ENCODE measurements around the gene SLC26A8. TPM values are rescaled to one million over a fixed set of nuclear protein-coding genes. Genes with fewer than 3 reads are reported as not detected.

Gene SLC26A8
- total RNA-seq, 1 experiment from 2014 or later: not detected

DNA sequence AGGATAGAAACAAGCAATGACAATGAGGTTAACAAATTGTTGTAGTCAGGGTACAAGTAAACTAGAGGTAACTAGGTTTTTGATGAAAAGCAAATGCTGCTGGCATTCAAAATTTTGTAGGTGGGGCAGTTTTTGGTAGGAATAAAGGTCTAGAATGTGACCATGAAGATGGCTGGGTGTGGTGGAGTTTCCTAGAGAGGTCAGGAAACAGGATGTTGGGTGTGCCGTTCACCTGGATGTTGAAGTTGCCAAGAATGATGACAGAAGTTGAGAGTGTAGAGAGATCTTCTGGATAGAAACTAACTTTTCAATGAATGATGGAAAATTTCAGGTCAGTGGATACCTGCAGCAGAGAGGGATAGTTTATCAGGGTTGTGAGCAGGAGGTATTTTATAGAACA, 25.9 kb upstream of the SLC26A8 start:
- no peak for DNase-seq (ENCODE audit: low read depth, low spot score)
- intact Hi-C loops (cut with micrococcal nuclease; ENCODE audit: unreplicated experiment) (no loop called here), in situ Hi-C loops (cut with HindIII; ENCODE audit: low pct_unique_long_range_greater_than_20kb, low sequenced_read_pairs) (no loop called here)
- Histone ChIP-seq H3K27me3 (ENCODE audit: control insufficient read depth, insufficient read depth, low read length) (no peaks in the 10 kb centered on the region), H3K4me3 (ENCODE audit: low read depth in 2 of 2, low read length in 2 of 2) (no peak overlapping the region), H3K9me3 (ENCODE audit: control insufficient read depth, insufficient read depth, low read depth, low read length) (no peaks in the 10 kb centered on the region), H3K27ac (ENCODE audit: low read length) (no peak overlapping the region), H3K4me1 (ENCODE audit: control insufficient read depth, insufficient read depth, low read length) (no peaks in the 10 kb centered on the region), H3K36me3 (ENCODE audit: control insufficient read depth, insufficient read depth, low read length) (peaks cover 4% of the 10 kb centered on the region; the same call in 1 of the 2 replicates)
- BruUV-seq (replicated peaks): no TSS peak
- TF ChIP-seq TCF7L2 (IDR thresholded peaks at IDR 0.05; ENCODE audit: low read depth, low read length) (no peak), SIN3A (IDR thresholded peaks at IDR 0.05; ENCODE audit: borderline replicate concordance, insufficient read depth, low read depth, low read length) (no peak), POLR2AphosphoS5 (IDR thresholded peaks at IDR 0.05; ENCODE audit: low read depth, low read length) (no peak), REST (IDR thresholded peaks at IDR 0.05; ENCODE audit: insufficient read depth in 1 of 2, low read depth in 2 of 2, low read length in 1 of 2) (no peak)
- TF ChIP-seq, protein P1, sequence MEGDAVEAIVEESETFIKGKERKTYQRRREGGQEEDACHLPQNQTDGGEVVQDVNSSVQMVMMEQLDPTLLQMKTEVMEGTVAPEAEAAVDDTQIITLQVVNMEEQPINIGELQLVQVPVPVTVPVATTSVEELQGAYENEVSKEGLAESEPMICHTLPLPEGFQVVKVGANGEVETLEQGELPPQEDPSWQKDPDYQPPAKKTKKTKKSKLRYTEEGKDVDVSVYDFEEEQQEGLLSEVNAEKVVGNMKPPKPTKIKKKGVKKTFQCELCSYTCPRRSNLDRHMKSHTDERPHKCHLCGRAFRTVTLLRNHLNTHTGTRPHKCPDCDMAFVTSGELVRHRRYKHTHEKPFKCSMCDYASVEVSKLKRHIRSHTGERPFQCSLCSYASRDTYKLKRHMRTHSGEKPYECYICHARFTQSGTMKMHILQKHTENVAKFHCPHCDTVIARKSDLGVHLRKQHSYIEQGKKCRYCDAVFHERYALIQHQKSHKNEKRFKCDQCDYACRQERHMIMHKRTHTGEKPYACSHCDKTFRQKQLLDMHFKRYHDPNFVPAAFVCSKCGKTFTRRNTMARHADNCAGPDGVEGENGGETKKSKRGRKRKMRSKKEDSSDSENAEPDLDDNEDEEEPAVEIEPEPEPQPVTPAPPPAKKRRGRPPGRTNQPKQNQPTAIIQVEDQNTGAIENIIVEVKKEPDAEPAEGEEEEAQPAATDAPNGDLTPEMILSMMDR (IDR thresholded peaks at IDR 0.05): no peak
- POLR2A ChIA-PET: no interaction called here
- no peak for ATAC-seq
- CTCF ChIA-PET: no interaction called here

GRCh38 chr6:36049582-36049981, 25.1 kb upstream of the SLC26A8 start:
- H3K36me3 ChIP-seq (ENCODE audit: control insufficient read depth, insufficient read depth, low read length): peaks cover 4% of the 10 kb centered on the region; the same call in 1 of the 2 replicates
- BruUV-seq (replicated peaks): no TSS peak
- CTCF ChIA-PET: no interaction called here
- H3K4me3 ChIP-seq (ENCODE audit: low read depth in 2 of 2, low read length in 2 of 2): no peak overlapping the region
- in situ Hi-C loops (cut with HindIII; ENCODE audit: low pct_unique_long_range_greater_than_20kb, low sequenced_read_pairs): no loop called here
- TF ChIP-seq, protein P1 (IDR thresholded peaks at IDR 0.05): no peak
- no peak for TF ChIP-seq SIN3A (IDR thresholded peaks at IDR 0.05; ENCODE audit: borderline replicate concordance, insufficient read depth, low read depth, low read length)
- TF ChIP-seq TCF7L2 (IDR thresholded peaks at IDR 0.05; ENCODE audit: low read depth, low read length): no peak
- TF ChIP-seq REST (IDR thresholded peaks at IDR 0.05; ENCODE audit: insufficient read depth in 1 of 2, low read depth in 2 of 2, low read length in 1 of 2): no peak
- TF ChIP-seq POLR2AphosphoS5 (IDR thresholded peaks at IDR 0.05; ENCODE audit: low read depth, low read length): no peak
- H3K4me1 ChIP-seq (ENCODE audit: control insufficient read depth, insufficient read depth, low read length): no peaks in the 10 kb centered on the region
- ATAC-seq (no peak), DNase-seq (ENCODE audit: low read depth, low spot score) (no peak)
- intact Hi-C loops (cut with micrococcal nuclease; ENCODE audit: unreplicated experiment): no loop called here
- POLR2A ChIA-PET: no interaction called here
- no peaks in the 10 kb centered on the region for H3K27me3 ChIP-seq (ENCODE audit: control insufficient read depth, insufficient read depth, low read length)
- H3K9me3 ChIP-seq (ENCODE audit: control insufficient read depth, insufficient read depth, low read depth, low read length): no peaks in the 10 kb centered on the region
- no peak overlapping the region for H3K27ac ChIP-seq (ENCODE audit: low read length)

Data from Panc1 (cell line).